GM19455 (cell line): Measurements from ENCODE around the gene SNX11.
"Not testable (repeated sequence)": the region's sequence is repeated elsewhere in the genome, so short reads cannot be mapped to it uniquely, and the experiment has no call there.

Experiments used
- ATAC-seq: cut with Tn5 transposase; IDR thresholded peaks from one replicate; pipeline ENCODE4 v1.9.1; 2021; ENCODE audit not compliant: unreplicated experiment

The SNX11 gene

GRCh38 chr17:48107137-48108055 lies at the start of gene SNX11:
Gene SNX11, plus strand, starts transcription at chr17:48107766. Its CDS starts 4,278 bp downstream, at chr17:48112044.
- peak; percentile 75 for ATAC-seq

- no peak for ATAC-seq
These were observed 49.0 kb upstream of the SNX11 start for GRCh38 chr17:48058393-48059124.

- no peak for ATAC-seq
These were observed 48.4 kb upstream of the SNX11 start for GRCh38 chr17:48059125-48059668.

GRCh38 chr17:48060249-48060648 lies 47.3 kb upstream of the SNX11 start:
- no peak for ATAC-seq

GRCh38 chr17:48062273-48062672 lies 45.3 kb upstream of the SNX11 start:
- no peak for ATAC-seq

GRCh38 chr17:48064638-48065037 lies 42.9 kb upstream of the SNX11 start:
- no peak for ATAC-seq

- no peak for ATAC-seq
These were observed 41.4 kb upstream of the SNX11 start for GRCh38 chr17:48066192-48066591.

- no peak for ATAC-seq
These were observed 40.9 kb upstream of the SNX11 start for GRCh38 chr17:48066656-48067055.

- no peak for ATAC-seq
These were observed 40.3 kb upstream of the SNX11 start for GRCh38 chr17:48067245-48067644.

GRCh38 chr17:48067808-48068207 lies 39.8 kb upstream of the SNX11 start:
- ATAC-seq = not testable (repeated sequence)

- ATAC-seq = no peak
These were observed 39.0 kb upstream of the SNX11 start for GRCh38 chr17:48068491-48068961.

GRCh38 chr17:48070195-48070594 lies 37.4 kb upstream of the SNX11 start:
- no peak for ATAC-seq

GRCh38 chr17:48071654-48072053 lies 35.9 kb upstream of the SNX11 start:
- no peak for ATAC-seq

GRCh38 chr17:48072811-48073210 lies 34.8 kb upstream of the SNX11 start:
- ATAC-seq = not testable (repeated sequence)

GRCh38 chr17:48073566-48074094 lies 33.9 kb upstream of the SNX11 start:
- ATAC-seq = not testable (repeated sequence)

GRCh38 chr17:48074322-48075081 lies 33.1 kb upstream of the SNX11 start:
- no peak for ATAC-seq

GRCh38 chr17:48077152-48077551 lies 30.4 kb upstream of the SNX11 start:
- not testable (repeated sequence) for ATAC-seq

- ATAC-seq = no peak
These were observed 25.7 kb upstream of the SNX11 start for GRCh38 chr17:48081858-48082257.

- no peak for ATAC-seq
These were observed 22.6 kb upstream of the SNX11 start for GRCh38 chr17:48084932-48085331.

- no peak for ATAC-seq
These were observed 14.1 kb upstream of the SNX11 start for GRCh38 chr17:48093341-48094045.
